Choroid plexus epithelial cell (primary cell): ENCODE measurements around the gene INPP5J.
A peak's percentile ranks its signal among the peaks of the same experiment; 100 is the strongest.

Experiments used
- DNase-seq: peaks from one replicate; pipeline ENCODE4 v3.0.0-alpha.2; 2010; ENCODE audit warnings: low read depth
- H3K4me3 ChIP-seq: 2 replicates; pipeline ENCODE4 v1.5.1; 2011; ENCODE audit warnings: low read depth, mild to moderate bottlenecking, control low read depth, low read length, moderate library complexity
- TF ChIP-seq, protein P1 (sequence below): conservative IDR thresholded peaks from 2 replicates; pipeline ENCODE4 v1.5.1; 2011; ENCODE audit warnings: low read depth, mild to moderate bottlenecking, control low read depth, inconsistent platforms, low read length, moderate library complexity

Gene INPP5J

DNA sequence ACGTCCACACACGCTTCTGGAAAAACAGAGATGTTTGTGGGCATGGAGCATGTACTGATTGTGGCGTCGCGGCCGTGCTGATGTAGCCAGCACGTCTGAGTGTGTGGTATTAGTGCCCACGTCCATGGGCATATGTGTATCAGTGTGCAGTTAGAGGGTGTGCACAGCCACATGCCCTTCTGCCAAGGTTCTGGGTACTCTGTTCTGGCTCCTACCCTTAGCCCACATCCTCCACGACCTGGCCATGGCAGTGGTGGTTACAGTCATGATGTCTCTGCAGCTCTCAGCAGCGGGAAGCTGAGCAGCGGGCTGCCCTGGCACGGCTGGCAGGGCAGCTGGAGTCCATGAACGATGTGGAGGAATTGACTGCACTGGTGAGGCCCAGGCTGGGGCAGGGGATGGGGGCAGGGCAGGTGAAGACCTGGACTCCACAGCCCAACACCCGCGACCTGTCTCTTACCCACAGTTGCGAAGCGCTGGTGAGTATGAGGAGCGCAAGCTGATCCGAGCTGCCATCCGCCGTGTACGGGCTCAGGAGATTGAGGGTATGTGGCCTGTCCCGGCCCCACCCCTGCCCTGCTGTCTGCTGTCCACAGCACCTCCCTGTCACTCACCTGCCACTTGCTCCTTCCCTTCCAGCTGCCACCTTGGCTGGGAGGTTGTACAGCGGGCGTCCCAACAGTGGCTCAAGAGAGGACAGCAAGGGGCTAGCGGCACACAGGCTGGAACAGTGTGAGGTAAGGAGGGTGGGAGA lies 34.4 kb upstream of the INPP5J start:
- TF ChIP-seq, protein P1, sequence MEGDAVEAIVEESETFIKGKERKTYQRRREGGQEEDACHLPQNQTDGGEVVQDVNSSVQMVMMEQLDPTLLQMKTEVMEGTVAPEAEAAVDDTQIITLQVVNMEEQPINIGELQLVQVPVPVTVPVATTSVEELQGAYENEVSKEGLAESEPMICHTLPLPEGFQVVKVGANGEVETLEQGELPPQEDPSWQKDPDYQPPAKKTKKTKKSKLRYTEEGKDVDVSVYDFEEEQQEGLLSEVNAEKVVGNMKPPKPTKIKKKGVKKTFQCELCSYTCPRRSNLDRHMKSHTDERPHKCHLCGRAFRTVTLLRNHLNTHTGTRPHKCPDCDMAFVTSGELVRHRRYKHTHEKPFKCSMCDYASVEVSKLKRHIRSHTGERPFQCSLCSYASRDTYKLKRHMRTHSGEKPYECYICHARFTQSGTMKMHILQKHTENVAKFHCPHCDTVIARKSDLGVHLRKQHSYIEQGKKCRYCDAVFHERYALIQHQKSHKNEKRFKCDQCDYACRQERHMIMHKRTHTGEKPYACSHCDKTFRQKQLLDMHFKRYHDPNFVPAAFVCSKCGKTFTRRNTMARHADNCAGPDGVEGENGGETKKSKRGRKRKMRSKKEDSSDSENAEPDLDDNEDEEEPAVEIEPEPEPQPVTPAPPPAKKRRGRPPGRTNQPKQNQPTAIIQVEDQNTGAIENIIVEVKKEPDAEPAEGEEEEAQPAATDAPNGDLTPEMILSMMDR, result no peak

DNA sequence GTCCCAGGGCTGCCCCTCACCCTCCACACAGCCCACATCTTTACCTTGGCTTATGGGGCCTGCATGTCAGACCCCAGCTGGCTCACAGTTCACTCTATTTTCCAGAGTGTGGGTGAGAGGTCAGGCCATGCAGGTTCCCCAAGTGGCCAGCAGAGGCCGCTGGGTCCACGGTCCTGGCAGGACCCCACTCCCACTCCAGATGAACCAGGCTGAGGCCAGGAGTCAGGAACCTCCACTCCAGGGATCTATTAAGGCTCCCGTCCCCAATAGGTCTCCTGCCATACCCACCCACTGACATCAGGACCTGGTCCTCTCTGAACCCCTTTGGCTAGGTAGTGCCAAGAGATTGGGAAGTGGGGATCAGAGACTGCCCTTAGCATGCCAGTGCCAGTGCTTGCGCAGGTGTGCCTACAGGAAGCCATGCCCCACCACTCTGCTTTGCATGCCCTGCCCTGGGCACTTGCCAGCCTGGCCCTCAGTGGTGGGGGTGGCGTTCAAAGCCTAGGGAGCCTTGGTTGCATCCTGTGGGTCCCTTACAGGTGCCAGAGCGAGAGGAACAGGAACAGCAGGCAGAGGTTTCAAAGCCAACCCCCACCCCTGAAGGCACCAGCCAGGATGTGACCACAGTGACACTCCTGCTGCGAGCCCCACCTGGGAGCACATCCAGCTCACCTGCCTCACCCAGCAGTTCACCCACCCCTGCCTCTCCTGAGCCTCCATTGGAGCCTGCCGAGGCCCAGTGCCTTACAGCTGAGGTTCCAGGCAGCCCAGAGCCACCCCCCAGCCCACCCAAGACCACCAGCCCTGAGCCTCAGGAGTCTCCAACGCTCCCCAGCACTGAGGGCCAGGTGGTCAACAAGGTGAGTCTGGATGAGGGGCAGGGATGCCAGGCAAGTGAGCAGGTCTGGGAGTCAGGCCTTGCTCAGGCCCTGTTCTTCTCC lies 33.3 kb upstream of the INPP5J start:
- TF ChIP-seq, protein P1, result peak; percentile 92
- peak; percentile 61 for DNase-seq
- H3K4me3 ChIP-seq, result no peak overlapping the region

More for the DNA sequence above, 34.4 kb upstream of the INPP5J start:
- H3K4me3 ChIP-seq, result no peak overlapping the region
- no peak for DNase-seq

DNA sequence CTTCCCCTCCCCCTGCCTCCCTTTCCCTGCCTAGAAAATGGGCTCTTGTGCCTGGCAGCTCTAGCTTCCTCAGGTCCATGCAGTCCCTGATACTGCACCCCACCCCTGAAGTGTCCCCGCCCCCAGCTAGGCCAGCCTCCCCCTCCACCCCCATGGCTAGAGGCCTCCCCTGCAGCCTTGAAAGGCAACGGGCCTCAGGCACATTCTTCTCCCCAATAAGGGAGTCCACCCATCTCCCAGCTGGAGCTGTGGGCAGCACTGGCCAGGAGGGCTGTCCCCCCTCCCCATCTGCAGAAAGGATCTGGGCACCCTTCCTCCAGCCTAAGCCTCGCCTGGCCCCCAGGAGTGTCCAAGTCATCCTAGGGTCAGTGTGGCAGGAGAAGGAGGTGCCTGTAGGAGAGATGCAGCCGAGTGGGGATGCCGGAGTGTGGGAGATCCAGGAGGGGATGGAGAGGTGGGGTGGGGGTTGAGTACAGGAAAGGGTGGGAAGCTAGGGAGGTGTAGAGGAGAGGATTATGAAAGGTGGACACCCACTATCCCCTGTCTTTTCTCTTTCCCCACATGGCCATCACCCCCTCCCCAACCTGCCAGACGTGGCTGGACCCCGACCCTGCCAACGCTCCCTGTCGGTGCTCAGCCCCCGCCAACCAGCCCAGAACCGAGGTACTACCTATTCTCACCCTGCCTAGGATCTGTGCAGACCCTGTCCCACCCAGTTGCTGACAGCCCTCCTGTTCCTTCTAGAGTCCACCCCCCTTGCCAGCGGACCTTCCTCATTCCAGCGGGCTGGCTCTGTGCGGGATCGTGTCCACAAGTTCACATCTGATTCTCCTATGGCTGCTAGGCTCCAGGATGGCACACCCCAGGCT lies 32.3 kb upstream of the INPP5J start:
- TF ChIP-seq, protein P1, result no peak
- H3K4me3 ChIP-seq, result no peak overlapping the region
- DNase-seq, result no peak

DNA sequence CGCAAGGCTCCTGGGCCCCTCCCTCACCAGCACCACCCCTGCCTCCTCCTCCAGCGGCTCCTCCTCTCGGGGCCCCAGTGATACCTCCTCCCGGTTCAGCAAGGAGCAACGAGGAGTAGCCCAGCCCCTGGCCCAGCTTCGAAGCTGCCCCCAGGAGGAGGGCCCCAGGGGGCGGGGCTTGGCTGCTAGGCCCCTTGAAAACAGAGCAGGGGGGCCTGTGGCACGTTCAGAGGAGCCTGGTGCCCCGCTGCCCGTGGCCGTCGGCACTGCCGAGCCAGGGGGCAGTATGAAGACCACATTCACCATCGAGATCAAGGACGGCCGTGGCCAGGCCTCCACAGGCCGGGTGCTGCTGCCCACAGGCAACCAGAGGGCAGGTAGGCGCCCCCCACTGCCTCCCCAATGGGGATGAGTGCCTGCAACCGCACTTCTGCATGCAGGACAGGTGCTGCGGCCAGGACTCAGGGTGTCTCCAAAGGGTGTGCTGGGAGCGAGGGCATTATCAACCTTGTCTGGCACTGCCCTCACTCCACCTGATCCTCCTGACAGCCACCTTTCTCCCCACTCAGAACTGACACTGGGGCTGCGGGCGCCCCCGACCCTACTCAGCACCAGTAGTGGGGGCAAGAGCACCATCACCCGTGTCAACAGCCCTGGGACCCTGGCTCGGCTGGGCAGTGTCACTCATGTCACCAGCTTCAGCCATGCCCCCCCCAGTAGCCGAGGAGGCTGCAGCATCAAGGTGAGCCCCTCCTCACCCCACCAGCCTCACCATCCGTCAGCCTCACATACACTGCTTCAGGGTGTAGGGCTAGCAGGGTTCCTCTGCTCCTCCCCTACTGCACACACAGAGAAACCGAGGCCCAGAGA lies 31.4 kb upstream of the INPP5J start:
- no peak for DNase-seq
- TF ChIP-seq, protein P1, result no peak
- no peak overlapping the region for H3K4me3 ChIP-seq

DNA sequence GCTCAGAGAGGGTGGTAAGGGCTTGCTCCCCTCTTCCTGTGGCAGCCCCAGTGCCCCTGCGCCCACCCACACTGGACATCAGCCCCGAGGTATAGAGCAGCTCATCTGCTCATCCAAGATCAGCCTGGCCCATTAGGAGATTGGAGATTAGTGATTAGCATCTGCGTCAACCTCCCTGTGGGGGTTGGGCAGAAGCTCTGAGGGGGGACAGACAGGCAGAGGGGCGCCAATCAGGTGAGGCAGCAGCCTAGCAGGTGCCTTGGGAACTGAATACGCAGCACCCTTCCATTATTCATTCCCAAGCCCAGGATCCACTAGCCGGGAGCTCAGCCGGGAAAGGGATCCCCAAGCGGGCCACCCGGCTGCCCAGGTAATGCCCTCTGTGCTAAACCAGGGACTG lies 30.6 kb upstream of the INPP5J start:
- TF ChIP-seq, protein P1, result no peak
- no peak overlapping the region for H3K4me3 ChIP-seq
- DNase-seq, result no peak
